GM19239 (cell line): ENCODE results near the gene CCR5AS.
"Not testable (repeated sequence)": the region's sequence is repeated elsewhere in the genome, so short reads cannot be mapped to it uniquely, and the experiment has no call there.

Experiments used
- DNase-seq: peaks from one replicate; pipeline ENCODE4 v3.0.0; 2011; ENCODE audit warnings: low spot score; ENCODE audit not compliant: insufficient read length
- FAIRE-seq: peaks from 2 replicates; lab custom pipeline; 2011; peaks lifted over from hg19 to GRCh38; lab: Jason Lieb, UNC

CCR5AS gene

DNA sequence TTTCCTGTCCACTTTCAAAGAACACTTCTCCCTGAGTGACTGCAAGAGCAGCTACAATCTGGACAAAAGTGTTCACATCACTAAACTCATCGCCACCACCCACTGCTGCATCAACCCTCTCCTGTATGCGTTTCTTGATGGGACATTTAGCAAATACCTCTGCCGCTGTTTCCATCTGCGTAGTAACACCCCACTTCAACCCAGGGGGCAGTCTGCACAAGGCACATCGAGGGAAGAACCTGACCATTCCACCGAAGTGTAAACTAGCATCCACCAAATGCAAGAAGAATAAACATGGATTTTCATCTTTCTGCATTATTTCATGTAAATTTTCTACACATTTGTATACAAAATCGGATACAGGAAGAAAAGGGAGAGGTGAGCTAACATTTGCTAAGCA is 2.0 kb upstream of the CCR5AS start:
- DNase-seq (no peak), FAIRE-seq (no peak)

- DNase-seq (no peak), FAIRE-seq (no peak)
These were observed 1.1 kb upstream of the CCR5AS start for GRCh38 chr3:46407970-46408369.

GRCh38 chr3:46406443-46406787 is 451 bp downstream of the CCR5AS start:
- DNase-seq, result no peak
- no peak for FAIRE-seq

DNA sequence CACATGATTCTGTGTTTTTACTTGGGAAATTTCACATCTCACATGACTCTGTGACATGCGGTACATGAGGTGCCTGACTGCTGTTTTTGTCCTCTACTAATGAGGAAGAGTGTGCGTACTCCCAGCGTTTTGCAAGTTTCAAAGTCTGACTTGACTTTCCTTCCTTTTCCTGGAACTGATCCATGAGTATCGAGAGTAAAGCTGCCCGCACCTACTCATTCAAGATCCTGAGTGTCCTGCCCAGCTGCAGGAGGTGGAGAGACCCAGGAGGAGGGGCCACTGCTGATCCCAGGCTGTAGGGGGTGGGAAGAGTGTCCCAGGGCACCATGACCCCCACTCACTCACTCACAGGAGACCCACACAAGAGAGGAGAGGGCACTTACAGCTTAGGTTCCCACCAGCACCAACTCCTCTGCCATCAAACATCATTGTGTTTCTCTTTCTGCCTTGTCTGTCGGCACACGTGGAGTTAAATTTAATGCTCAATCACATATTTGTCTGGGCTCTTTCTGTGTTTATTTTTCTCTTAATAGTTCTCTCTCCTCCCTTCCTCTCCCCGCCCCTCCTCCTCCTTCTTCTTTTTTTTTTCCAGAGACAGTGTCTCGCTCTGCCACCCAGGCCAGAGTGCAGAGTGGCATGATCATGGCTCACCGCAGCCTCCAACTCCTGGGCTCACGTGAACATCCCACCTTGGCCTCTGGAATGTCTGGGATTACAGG is 1.4 kb downstream of the CCR5AS start:
- DNase-seq (no peak), FAIRE-seq (no peak)

DNA sequence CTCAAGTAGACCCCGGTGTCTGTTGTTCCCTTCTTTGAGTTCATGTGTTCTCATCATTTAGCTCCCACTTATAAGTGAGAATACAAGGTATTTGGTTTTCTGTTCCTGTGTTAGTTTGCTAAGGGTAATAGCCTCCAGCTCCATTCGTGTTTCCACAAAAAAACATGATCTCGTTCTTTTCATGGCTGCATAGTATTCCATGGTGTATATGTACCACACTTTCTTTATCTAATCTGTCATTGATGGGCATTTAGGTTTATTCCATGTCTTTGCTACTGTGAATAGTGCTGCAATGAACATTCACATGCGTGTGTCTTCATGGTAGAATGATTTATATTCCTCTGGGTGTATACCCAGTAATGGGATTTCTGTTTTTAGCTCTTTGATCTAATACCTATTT is 4.0 kb downstream of the CCR5AS start:
- not testable (repeated sequence) for FAIRE-seq, DNase-seq

DNA sequence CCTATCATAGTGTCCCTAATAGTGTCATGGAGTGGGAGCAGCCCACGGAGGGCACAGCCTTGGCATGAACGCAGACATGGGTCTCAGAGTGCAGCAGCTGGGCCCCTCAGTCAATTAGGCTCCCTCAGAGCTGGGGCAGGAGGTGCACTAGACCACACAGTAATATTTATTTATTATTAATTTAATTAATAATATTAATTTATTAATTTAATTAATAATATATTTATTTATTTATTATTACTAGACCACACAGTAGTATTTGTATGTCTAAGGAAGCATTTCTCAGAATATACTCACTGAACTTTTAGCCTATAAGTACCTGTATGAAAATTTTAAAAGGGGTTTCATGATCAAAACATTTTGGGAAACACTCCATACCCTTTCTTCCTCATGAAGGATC is 5.3 kb downstream of the CCR5AS start:
- no peak for FAIRE-seq
- DNase-seq, result no peak

GRCh38 chr3:46400846-46401245 is 6.0 kb downstream of the CCR5AS start:
- no peak for FAIRE-seq

DNA sequence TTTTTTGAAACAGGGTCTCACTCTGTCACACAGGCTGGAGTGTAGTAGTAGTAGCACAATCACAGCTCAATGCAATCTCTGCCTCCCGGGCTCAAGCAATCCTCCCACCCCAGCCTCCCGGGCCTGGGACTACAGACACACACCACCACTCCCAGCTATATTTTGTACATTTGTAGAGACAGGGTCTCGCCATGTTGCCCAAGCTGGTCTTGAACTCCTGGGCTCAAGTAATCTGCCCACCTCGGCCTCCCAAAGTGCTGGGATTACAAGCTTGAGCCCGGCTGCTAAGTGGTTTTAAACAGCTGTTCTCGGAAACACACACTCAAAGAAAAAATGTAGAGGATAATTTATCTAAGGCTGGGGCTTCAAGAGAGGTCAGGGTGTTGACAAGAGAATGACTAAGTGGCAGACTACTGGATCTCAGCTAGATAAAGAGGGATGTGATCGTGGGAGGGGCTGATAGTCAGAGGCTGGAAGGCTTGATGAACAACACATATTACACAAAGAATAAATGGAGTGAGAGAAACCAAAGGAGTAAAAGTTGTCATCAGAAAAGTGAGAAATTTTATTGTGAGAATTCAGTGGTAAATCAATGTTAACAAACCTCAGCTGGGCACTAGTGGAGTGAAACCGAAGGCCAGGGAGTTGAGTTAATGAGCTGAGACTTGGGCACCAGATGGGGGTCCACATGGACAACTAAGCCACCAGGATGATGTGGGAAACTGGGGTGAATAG is 6.7 kb downstream of the CCR5AS start:
- no peak for DNase-seq
- no peak for FAIRE-seq

More at GRCh38 chr3:46400846-46401245, 6.0 kb downstream of the CCR5AS start:
- DNase-seq, result no peak

GRCh38 chr3:46399557-46399956 is 7.3 kb downstream of the CCR5AS start:
- FAIRE-seq (no peak), DNase-seq (no peak)

GRCh38 chr3:46399098-46399497 is 7.8 kb downstream of the CCR5AS start:
- FAIRE-seq, result no peak
- DNase-seq, result no peak

DNA sequence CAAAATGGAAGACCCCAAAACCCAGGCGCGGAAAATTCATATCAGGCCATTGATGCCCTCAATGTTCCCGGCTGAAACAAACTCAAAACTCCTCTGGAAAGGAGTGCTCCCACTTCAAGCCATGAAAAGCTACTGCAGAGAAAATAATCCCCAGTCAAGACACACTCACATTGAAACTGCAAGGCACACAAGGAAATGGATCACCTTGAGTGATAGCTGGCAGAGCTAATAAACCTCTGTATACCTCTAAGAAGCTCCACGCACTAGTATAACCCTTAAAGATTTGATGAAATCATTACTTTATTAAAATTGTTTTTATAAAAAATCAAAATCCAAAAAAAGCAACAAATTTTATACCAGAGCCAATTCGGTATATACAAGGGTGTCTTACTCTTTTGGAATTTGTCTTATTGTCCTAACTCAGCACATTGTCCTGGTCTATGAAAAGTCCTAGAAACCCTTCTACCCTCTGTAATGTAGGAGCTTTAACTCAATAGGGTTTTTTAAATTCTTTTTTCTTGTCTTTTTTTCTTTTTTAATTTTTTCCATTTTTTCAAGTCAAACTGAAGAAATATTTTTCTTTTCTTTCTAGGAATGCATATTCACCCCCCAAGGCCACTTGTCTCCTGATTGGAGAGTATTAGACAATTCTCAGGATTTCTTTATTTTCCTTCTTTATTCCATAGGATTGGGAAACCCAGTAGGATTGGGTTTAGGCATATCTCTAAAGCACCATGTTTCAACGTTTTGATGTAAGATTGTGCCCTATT is 8.5 kb downstream of the CCR5AS start:
- FAIRE-seq, result no peak
- DNase-seq, result no peak

DNA sequence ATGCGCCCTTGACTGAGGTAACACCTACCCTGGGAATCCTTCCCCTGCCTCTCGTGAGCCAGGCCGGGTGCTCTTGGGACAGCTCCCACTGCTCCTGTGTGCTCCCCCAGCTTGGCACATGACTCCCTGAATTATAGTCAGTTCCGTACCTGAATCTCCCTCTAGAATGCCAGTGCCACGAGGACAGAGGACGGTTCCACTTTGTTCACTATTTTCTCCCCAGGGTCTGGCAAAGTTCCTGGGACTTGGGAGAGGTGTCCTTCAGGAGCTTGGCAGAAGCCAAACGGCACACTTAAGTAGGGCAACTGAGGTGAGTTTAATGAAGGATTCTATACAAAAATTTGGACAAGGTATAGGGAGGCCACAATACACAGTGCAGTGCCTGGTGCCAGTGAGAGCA is 9.8 kb downstream of the CCR5AS start:
- no peak for FAIRE-seq
- DNase-seq, result no peak

DNA sequence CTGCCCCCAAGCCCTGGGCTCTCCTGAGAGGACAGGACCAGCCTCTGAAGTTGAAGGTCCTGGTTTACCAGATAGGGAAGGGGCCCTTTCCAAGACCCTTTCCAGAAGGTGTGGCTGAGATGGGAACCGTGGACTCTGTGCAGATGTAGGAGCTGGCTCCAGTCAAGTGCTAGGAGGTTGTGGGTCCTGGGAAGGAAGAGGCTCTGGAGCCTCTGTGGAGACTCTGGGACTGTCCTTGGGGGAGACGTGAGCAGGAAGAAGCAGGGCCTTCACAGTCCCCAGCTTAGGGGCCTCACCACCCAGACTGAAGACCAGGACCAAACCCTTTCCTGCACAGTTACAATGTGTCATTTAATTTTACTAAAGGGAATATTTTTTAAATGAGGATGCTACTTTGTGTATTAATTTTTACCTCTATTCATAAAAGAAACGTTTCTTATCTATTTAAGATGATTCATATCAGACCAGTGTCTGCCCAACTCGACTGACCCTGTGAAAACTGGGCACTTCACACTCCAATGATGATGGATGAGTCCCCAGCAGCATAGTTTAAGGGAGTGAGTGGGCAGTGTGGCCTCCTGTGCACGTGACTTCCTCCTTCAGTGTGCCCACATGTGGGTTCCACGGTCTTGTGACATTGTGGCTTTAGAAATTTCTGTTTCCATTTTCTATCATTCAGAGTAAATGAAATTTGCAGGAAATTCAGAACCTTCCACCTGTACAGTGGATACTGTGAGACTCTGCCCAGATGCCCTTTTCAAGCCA is 10.9 kb downstream of the CCR5AS start:
- FAIRE-seq (no peak), DNase-seq (no peak)

DNA sequence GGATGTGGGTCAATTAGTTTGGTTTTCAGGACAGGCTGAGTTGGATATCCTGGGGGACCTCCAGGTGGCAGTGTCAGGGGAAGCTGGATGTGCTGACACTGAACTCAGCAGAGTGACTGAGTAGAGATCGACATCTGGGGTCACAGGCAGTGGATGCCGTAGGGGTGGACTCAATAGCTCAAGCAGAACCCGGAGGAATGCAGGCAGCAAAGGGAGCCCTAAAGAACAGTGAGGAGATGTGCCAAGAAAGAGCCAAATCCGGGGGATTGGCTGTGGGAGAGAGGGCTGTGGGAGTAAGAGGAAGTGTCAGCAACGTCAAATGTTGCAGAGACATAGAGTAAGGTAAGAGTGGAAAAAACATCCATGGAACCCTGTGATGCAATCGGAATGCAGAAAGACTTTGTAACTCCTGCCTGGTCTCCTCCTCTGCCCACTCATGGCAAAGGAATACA is 11.6 kb downstream of the CCR5AS start:
- DNase-seq (no peak), FAIRE-seq (no peak)

GRCh38 chr3:46393554-46394434 is 13.1 kb downstream of the CCR5AS start:
- FAIRE-seq, result no peak
- DNase-seq, result no peak

DNA sequence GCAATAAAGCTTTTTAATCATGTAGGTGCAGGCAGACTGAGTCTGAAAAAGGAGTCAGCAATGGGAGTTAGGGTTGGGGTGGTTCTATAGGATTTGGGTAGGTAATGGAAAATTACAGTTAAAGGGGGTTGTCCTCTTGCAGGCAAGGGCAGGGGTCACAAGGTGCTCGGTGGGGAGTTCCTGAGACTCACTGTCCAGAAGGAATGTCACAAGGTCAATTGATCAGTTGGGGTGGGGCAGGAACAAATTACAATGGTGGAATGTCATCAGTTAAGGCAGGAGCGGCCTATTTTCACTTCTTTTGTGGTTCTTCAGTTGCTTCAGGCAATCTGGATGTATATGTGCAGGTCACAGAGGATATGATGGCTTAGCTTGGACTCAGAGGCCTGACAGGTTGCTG is 13.9 kb downstream of the CCR5AS start:
- FAIRE-seq (no peak), DNase-seq (no peak)

DNA sequence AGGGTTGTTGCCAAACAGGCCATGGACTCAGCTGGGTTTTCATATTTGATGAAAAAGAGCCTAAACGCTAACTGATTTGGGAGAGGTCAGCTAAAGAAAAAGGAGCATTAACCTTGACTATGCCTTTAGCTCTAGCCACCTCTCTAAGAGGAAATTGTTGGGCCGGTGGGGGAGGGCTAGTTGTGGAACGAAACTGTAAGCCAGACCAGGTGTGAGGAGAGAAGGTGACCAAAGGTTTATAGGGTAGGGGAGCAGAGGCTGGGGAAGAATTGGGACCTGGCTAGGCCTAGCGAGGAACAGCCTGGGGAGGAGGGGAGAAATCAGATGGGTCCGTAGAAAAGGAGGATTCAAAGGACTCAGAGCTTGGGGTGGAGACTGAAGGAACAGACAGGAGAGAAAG is 15.3 kb downstream of the CCR5AS start:
- FAIRE-seq, DNase-seq: not testable (repeated sequence)

DNA sequence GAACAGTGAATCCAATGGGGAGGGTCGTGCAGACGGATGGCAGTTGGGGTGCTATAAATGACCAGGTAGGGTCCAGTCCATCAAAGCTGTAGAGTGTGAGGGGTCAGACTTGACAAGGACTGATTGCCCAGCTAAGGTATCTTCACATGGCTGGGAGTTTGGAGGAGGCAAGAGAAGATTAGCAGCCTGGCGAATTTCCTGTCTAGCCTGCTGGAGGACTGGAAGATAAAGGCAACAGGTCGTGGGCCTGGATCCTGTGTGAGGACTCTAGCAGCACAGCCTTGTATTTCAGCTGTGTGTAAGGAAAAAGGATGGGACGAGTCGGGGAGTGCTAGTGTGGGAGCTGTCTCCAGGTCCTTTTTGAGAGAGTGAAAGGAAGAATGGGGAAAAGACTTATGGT is 17.6 kb downstream of the CCR5AS start:
- DNase-seq (no peak), FAIRE-seq (no peak)

DNA sequence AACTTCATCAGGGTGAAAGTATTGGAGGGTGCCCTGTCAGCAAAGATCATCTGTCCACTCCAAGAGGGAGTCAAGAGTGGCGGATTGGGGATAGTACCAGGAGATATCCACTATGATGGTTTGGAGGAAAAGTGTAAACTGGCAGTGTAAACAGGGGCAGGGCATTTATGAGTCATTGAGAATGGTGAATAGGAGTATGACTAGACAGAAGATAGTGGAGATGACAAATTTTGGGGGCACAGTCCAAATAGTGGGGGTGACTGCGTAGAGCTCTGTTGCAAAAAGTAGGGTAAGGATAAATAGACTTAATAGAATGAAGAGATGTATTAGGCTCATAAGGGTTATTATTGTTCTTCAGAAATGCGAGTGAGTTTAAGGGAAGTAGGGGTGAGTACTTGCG is 18.0 kb downstream of the CCR5AS start:
- FAIRE-seq, DNase-seq: not testable (repeated sequence)
